K562 (cell line): Measurements from ENCODE around the gene FAM120B. TPM values are rescaled to one million over a fixed set of nuclear protein-coding genes. Genes with fewer than 3 reads are reported as not detected.

Experiments used
- ATAC-seq: fragments of 200-7000 bp; cut with Tn5 transposase; 3 replicates; pipeline ENCODE4 v1.9.1; 2020; ENCODE audit warnings: moderate library complexity
- BruUV-seq: library from RNA; stranded (reverse); fragments of 400-500 nt; replicated peaks from 2 replicates; lab custom pipeline; 2021; lab: Mats Ljungman, UMichigan
- CTCF ChIA-PET: fragments of 300-600 bp; formaldehyde crosslinking; extraction: SDS; loops from one replicate; lab custom pipeline; 2021; ENCODE audit warnings: low intra/inter-chr PET ratio; lab: Yijun Ruan, JAX
- POLR2A ChIA-PET: fragments of 300-600, 350-650 bp; sonication (Branson Sonifier 250); formaldehyde crosslinking; extraction: SDS; loops from one replicate; lab custom pipeline; 2021; ENCODE audit warnings: antibody characterized with exemption, inconsistent platforms; lab: Yijun Ruan, JAX
- DNase-seq, 4 experiments: peaks; one replicate each; pipeline versions ENCODE4 v3.0.0 to v3.0.0-alpha.2; 2011 to 2018; ENCODE audit warnings: low spot score in 3 of 4, mixed read lengths in 3 of 4; ENCODE audit errors: extremely low read depth in 1 of 4
- FAIRE-seq: peaks from 2 replicates; lab custom pipeline; 2011; peaks lifted over from hg19 to GRCh38; lab: Jason Lieb, UNC
- H2AFZ ChIP-seq: 2 replicates; pipeline ENCODE4 v1.6.0; 2011; ENCODE audit warnings: low read depth, low read length, control low read depth, inconsistent platforms
- H3K27ac ChIP-seq: fragments of 200-600 bp; 3 replicates; pipeline ENCODE4 v1.8.0; 2011; ENCODE audit warnings: low read depth, mild to moderate bottlenecking, control low read depth, inconsistent platforms, low read length, moderate library complexity, mixed read lengths; ENCODE audit errors: extremely low read depth
- H3K27me3 ChIP-seq, 2 experiments: fragments of 300-600 bp in 1 of 2; 2 replicates in 1 of 2; 3 replicates in 1 of 2; pipeline versions ENCODE4 v1.6.0 to v1.8.0; 2011; ENCODE audit warnings: inconsistent platforms in 2 of 2, low read length in 2 of 2, mild to moderate bottlenecking in 1 of 2, mixed read lengths in 1 of 2, moderate library complexity in 1 of 2; ENCODE audit not compliant: control insufficient read depth in 2 of 2, insufficient read depth in 2 of 2
- H3K36me3 ChIP-seq: fragments of 300-600 bp; 3 replicates; pipeline ENCODE4 v1.8.0; 2011; ENCODE audit warnings: mild to moderate bottlenecking, low read length, inconsistent platforms; ENCODE audit not compliant: control insufficient read depth, insufficient read depth
- H3K4me1 ChIP-seq, 2 experiments: fragments of 200-600 bp in 1 of 2; replicated peaks in 1 of 2; 2 replicates in 1 of 2; 3 replicates in 1 of 2; pipeline versions ENCODE4 v1.5.1 to v1.8.0; 2011; ENCODE audit warnings: inconsistent platforms in 2 of 2, low read length in 2 of 2, mild to moderate bottlenecking in 1 of 2, mixed read lengths in 1 of 2, moderate library complexity in 1 of 2; ENCODE audit not compliant: control insufficient read depth in 2 of 2, insufficient read depth in 2 of 2
- H3K4me2 ChIP-seq: 2 replicates; pipeline ENCODE4 v1.6.1; 2011; ENCODE audit warnings: low read length, control low read depth, inconsistent platforms, mixed read lengths; ENCODE audit not compliant: insufficient read depth
- H3K4me3 ChIP-seq: fragments of 200-600 bp; sonication (generic), shearing (Covaris generic); 2 replicates; pipeline ENCODE4 v1.5.1; 2016; ENCODE audit warnings: control low read depth, inconsistent platforms
- H3K79me2 ChIP-seq: fragments of 200-600 bp; 3 replicates; pipeline ENCODE4 v1.8.0; 2011; ENCODE audit warnings: low read length, inconsistent platforms; ENCODE audit not compliant: control insufficient read depth, insufficient read depth
- H3K9ac ChIP-seq, 2 experiments: 2 replicates each; pipeline versions ENCODE4 v1.6.0 to v1.6.1; 2011; ENCODE audit warnings: low read depth in 2 of 2, low read length in 2 of 2, control low read depth in 1 of 2, inconsistent platforms in 1 of 2, mild to moderate bottlenecking in 1 of 2, mixed read lengths in 1 of 2; ENCODE audit not compliant: insufficient read depth in 1 of 2
- H3K9me1 ChIP-seq: one replicate; pipeline ENCODE4 v1.6.0; 2011; ENCODE audit warnings: inconsistent platforms, mild to moderate bottlenecking, low read length, moderate library complexity; ENCODE audit not compliant: control insufficient read depth, insufficient read depth
- H3K9me3 ChIP-seq: replicated peaks from 2 replicates; pipeline ENCODE4 v1.5.1; 2011; ENCODE audit warnings: low read depth, low read length, inconsistent platforms; ENCODE audit not compliant: control insufficient read depth, insufficient read depth
- H4K20me1 ChIP-seq: replicated peaks from 2 replicates; pipeline ENCODE4 v1.6.1; 2011; ENCODE audit warnings: low read length, inconsistent platforms, mixed read lengths; ENCODE audit not compliant: control insufficient read depth, insufficient read depth
- ARID4B ChIP-seq: sonication (generic); formaldehyde crosslinking; IDR thresholded peaks from 2 replicates; pipeline ENCODE4 v1.8.0; 2022; ENCODE audit warnings: mild to moderate bottlenecking, missing genetic modification reagents
- NCOA1 ChIP-seq: fragments of 450-650 bp; IDR thresholded peaks from 2 replicates; pipeline ENCODE4 v1.6.1; 2016; ENCODE audit warnings: low read depth
- NFE2 ChIP-seq: IDR thresholded peaks from 2 replicates; pipeline ENCODE4 v1.6.1; 2014; ENCODE audit warnings: antibody characterized with exemption, low read depth
- SREBF1 ChIP-seq: fragments of 150-350 bp; IDR thresholded peaks from 2 replicates; pipeline ENCODE4 v1.6.1; 2014; ENCODE audit warnings: antibody characterized with exemption, low read depth, low read length, borderline replicate concordance
- WGBS: fragments of 100-300 bp; shearing (Covaris generic); methylation state at CpG from one replicate; pipeline ENCODE4 v1.1.6; 2016; ENCODE audit warnings: low coverage, mixed read lengths; ENCODE audit not compliant: insufficient coverage; ENCODE audit errors: missing lambda C conversion rate; 5-methylcytosine and 5-hydroxymethylcytosine counted together
- in situ Hi-C: fragments of 300-500 bp; cut with MboI; formaldehyde crosslinking; loops from 4 replicates; pipeline ENCODE4 v1.15.0; 2018; ENCODE audit warnings: inconsistent platforms, mixed read lengths
- intact Hi-C: fragments of 100-400 bp; cut with micrococcal nuclease; formaldehyde crosslinking; loops from 2 replicates; pipeline ENCODE4 v1.14.2; 2022
- polyA plus RNA-seq, 8 experiments: library from polyadenylated mRNA; depleted of rRNA in 4 of 8; stranded (reverse) in 5 of 8; unstranded in 3 of 8; fragments of >200 nt; fragmentation: Nextera tagmentation in 2 of 8; fragmentation: Illumina TruSeq in 1 of 8; extraction: Ambion mirVana in 2 of 8; extraction: Trizol in 1 of 8; gene quantifications; 2 replicates each; pipeline versions ENCODE4 v1.2.1 to v1.2.3, GENCODE V29; 2011 to 2014; ENCODE audit warnings: inconsistent platforms in 1 of 8, missing spikeins in 1 of 8
- total RNA-seq, 7 experiments: library from RNA; depleted of rRNA in 6 of 7; stranded (reverse); fragments of >200 nt in 6 of 7; fragmentation: Illumina TruSeq in 2 of 7; extraction: Trizol in 2 of 7; gene quantifications; 2 replicates each; pipeline versions ENCODE4 v1.2.1 to v1.2.3, GENCODE V29; 2011 to 2021; ENCODE audit warnings: low replicate concordance in 1 of 7

The FAM120B gene
- total and polyA plus RNA-seq, 9 of the 15 experiments (the other 6 are each of a cell fraction or from before 2014, with no cell fraction given) = 3.5 to 22.6 (median 14.7) TPM

GRCh38 chr6:170311696-170312095, 5.1 kb downstream of the FAM120B start:
- ATAC-seq = no peak
- Histone ChIP-seq H3K79me2 (peaks cover 78% of the 10 kb centered on the region), H3K4me3 (no peak overlapping the region), H3K9me3 (no peaks in the 10 kb centered on the region), H3K4me1 (peaks cover 8 to 13% of the 10 kb centered on the region in 2 experiments; a peak in 3 of 5 replicates), H3K9me1 (no peaks in the 10 kb centered on the region), H3K27ac (no peak overlapping the region), H3K4me2 (no peak overlapping the region), H3K36me3 (peaks cover 23% of the 10 kb centered on the region; the same call in 2 of the 3 replicates), H3K9ac (no peak overlapping the region), H2AFZ (no peak overlapping the region), H4K20me1 (peaks cover 14% of the 10 kb centered on the region), H3K27me3 (no peaks in the 10 kb centered on the region)
- in situ Hi-C loops (no loop called here), intact Hi-C loops (no loop called here)
- ChIA-PET CTCF (no interaction called here), POLR2A (interaction anchor here (1.3 kb wide), 1 partner anchor 37 kb away, joined by 4 read pairs; no protein-coding TSS in a partner anchor)
- 91% methylated on average over 5 of the region's 5 CpGs for WGBS
- BruUV-seq = no TSS peak
- TF ChIP-seq ARID4B (CRISPR knock-in tag) = no peak
- no peak for TF ChIP-seq NCOA1
- TF ChIP-seq NFE2 = 0 out of 2 replicates have a peak, but pooled peaks have one; percentile 22
- TF ChIP-seq SREBF1 = no peak
- FAIRE-seq = no peak
- no peak for DNase-seq
